H1 (cell line): ENCODE measurements around the gene TMEM134. TPM values are rescaled to one million over a fixed set of nuclear protein-coding genes. Genes with fewer than 3 reads are reported as not detected.

Experiments
- ATF3 ChIP-seq: IDR thresholded peaks from 2 replicates; pipeline ENCODE4 v1.6.1; 2011; ENCODE audit warnings: low read depth, mild to moderate bottlenecking, low read length; ENCODE audit not compliant: insufficient read depth
- BCL11A ChIP-seq, 2 experiments: IDR thresholded peaks; one replicate each; pipeline ENCODE4 v1.6.1; 2011; ENCODE audit warnings: low read depth in 2 of 2, low read length in 2 of 2, mild to moderate bottlenecking in 2 of 2
- CREB1 ChIP-seq: IDR thresholded peaks from 2 replicates; pipeline ENCODE4 v1.6.1; 2012; ENCODE audit warnings: inconsistent platforms
- JUND ChIP-seq: IDR thresholded peaks from 2 replicates; pipeline ENCODE4 v1.6.1; 2011; ENCODE audit warnings: mild to moderate bottlenecking, improper control_type of control experiment, low read length
- POLR2AphosphoS5 ChIP-seq: IDR thresholded peaks from 2 replicates; pipeline ENCODE4 v1.6.1; 2011; ENCODE audit warnings: low read depth, low read length
- polyA plus RNA-seq, 7 experiments: library from polyadenylated mRNA; depleted of rRNA in 3 of 7; stranded (reverse) in 5 of 7; unstranded in 2 of 7; fragments of >200 nt in 5 of 7; fragments of 200-250 nt in 2 of 7; gene quantifications; 1 replicate in 5 of 7; 2 replicates in 1 of 7; 4 replicates in 1 of 7; pipeline versions ENCODE4 v1.2.1 to v1.2.3, GENCODE V29; 2011 to 2013; ENCODE audit warnings: missing spikeins in 2 of 7, mixed read lengths in 2 of 7
- total RNA-seq: library from RNA; stranded (reverse); fragmentation: NEBNext Ultra II Directional; extraction: Animal tissue kit (Norgen Biotek cat#: 25700); gene quantifications from 2 replicates; pipeline ENCODE4 v1.2.1, GENCODE V29; 2021

Gene TMEM134
- total and polyA plus RNA-seq, 2 of the 8 experiments (the other 6 are each of a cell fraction or from before 2014, with no cell fraction given), result 32.4 to 229 TPM

GRCh38 chr11:67429722-67430121 is 39.3 kb downstream of the TMEM134 start (continued):
- TF ChIP-seq ATF3 (no peak), POLR2AphosphoS5 (no peak), JUND (no peak), BCL11A (IDR thresholded peaks at IDR 0.05; ENCODE audit: low read depth in 2 of 2, low read length in 2 of 2) (no peak), CREB1 (no peak)
